Caco-2 (cell line): Measurements from ENCODE around the gene PAQR7. TPM values are rescaled to one million over a fixed set of nuclear protein-coding genes. Genes with fewer than 3 reads are reported as not detected.
A peak's percentile ranks its signal among the peaks of the same experiment; 100 is the strongest.

Source experiments
- BruUV-seq: library from RNA; stranded (reverse); fragments of 400-500 nt; replicated peaks from 2 replicates; lab custom pipeline; 2021; lab: Mats Ljungman, UMichigan
- CTCF ChIA-PET: fragments of 300-600 bp; sonication (Branson Sonifier 250); formaldehyde crosslinking; loops from one replicate; lab custom pipeline; 2022; ENCODE audit warnings: antibody characterized with exemption; lab: Charles Lee
- POLR2A ChIA-PET: fragments of 300-600 bp; sonication (Branson Sonifier 250); formaldehyde crosslinking; loops from one replicate; lab custom pipeline; 2022; ENCODE audit warnings: antibody characterized with exemption; lab: Charles Lee
- DNase-seq, 2 experiments: peaks; one replicate each; pipeline versions ENCODE4 v3.0.0 to v3.0.0-alpha.2; 2020 to 2022
- H3K27me3 ChIP-seq: replicated peaks from 2 replicates; pipeline ENCODE4 v1.6.0; 2011; ENCODE audit warnings: low read length; ENCODE audit not compliant: control insufficient read depth, insufficient read depth
- H3K36me3 ChIP-seq: 2 replicates; pipeline ENCODE4 v1.5.1; 2011; ENCODE audit warnings: low read length; ENCODE audit not compliant: control insufficient read depth, insufficient read depth
- H3K4me1 ChIP-seq: fragments of 250-450 bp; sonication (Bioruptor Pico); 2 replicates; pipeline ENCODE4 v1.5.1; 2020; ENCODE audit warnings: mild to moderate bottlenecking
- H3K4me3 ChIP-seq: 2 replicates; pipeline ENCODE4 v1.5.1; 2011; ENCODE audit warnings: low read depth, mild to moderate bottlenecking, control low read depth, low read length
- H3K9me3 ChIP-seq: fragments of 250-450 bp; sonication (Bioruptor Pico); 2 replicates; pipeline ENCODE4 v1.5.1; 2020; ENCODE audit warnings: mild to moderate bottlenecking, moderate library complexity
- H3K27ac Mint-ChIP-seq: one replicate; pipeline ENCODE4 v1.8.0; 2022; ENCODE audit warnings: mixed read lengths; ENCODE audit not compliant: unreplicated experiment
- H3K27me3 Mint-ChIP-seq: one replicate; pipeline ENCODE4 v1.8.0; 2022; ENCODE audit warnings: mixed read lengths; ENCODE audit not compliant: insufficient read depth, unreplicated experiment
- H3K36me3 Mint-ChIP-seq: one replicate; pipeline ENCODE4 v1.8.0; 2022; ENCODE audit warnings: mild to moderate bottlenecking, mixed read lengths; ENCODE audit not compliant: insufficient read depth, unreplicated experiment
- H3K4me1 Mint-ChIP-seq: one replicate; pipeline ENCODE4 v1.8.0; 2022; ENCODE audit warnings: low read depth, mixed read lengths; ENCODE audit not compliant: unreplicated experiment
- H3K4me3 Mint-ChIP-seq: one replicate; pipeline ENCODE4 v1.8.0; 2022; ENCODE audit warnings: mild to moderate bottlenecking, moderate library complexity, mixed read lengths; ENCODE audit not compliant: unreplicated experiment
- H3K9me3 Mint-ChIP-seq: one replicate; pipeline ENCODE4 v1.8.0; 2022; ENCODE audit warnings: mixed read lengths; ENCODE audit not compliant: unreplicated experiment
- intact Hi-C: fragments of 100-400 bp; cut with micrococcal nuclease; formaldehyde crosslinking; loops from one replicate; pipeline ENCODE4 v1.10.0; 2022; ENCODE audit not compliant: unreplicated experiment
- total RNA-seq: library from RNA; stranded (reverse); gene quantifications from 2 replicates; pipeline ENCODE4 v1.2.3, GENCODE V29; 2022
- TF ChIP-seq, protein P1 (sequence below), 2 experiments: fragments of 200-600 bp in 1 of 2; IDR thresholded peaks; 1 replicate in 1 of 2; 2 replicates in 1 of 2; pipeline versions ENCODE4 v1.5.1 to v1.8.0; 2011 to 2022; ENCODE audit warnings: antibody characterized with exemption in 1 of 2, control low read depth in 1 of 2, inconsistent platforms in 1 of 2, low read depth in 1 of 2, low read length in 1 of 2, mild to moderate bottlenecking in 1 of 2, moderate library complexity in 1 of 2; ENCODE audit not compliant: insufficient read depth in 1 of 2, severe bottlenecking in 1 of 2, unreplicated experiment in 1 of 2

Gene PAQR7
- total RNA-seq, 1 experiment from 2014 or later = 22.3 TPM

DNA sequence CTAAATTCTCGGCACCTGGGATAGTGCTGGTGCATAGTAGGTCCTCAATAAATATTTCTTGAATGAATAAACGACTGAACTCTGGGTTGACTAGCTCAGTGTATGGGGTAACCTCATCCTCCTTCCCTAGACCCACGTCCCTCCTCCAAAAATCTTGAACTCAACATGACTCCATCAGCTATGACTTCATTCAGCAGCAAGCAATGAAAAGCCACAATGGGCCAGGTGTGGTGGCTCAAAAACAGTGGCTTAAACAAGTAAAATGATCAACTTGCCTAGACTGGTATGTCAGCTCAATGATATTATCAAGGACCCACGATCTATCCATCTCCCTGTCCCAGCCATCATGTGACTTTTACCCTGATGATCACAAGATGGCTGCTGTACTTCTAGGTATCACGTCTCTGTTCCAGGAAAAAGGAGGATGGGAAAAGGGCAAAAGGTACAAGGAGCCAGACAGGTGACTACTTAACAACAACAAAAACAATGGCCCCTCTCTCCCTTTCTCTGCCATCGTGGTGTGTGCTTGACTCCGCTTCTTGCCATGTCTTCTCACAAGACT is 13.0 kb upstream of the PAQR7 start:
- peaks cover 2% of the 10 kb centered on the region; the same call in 1 of the 2 replicates for H3K36me3 ChIP-seq
- no peak overlapping the region for H3K4me3 ChIP-seq
- peaks cover 33% of the 10 kb centered on the region for H3K36me3 Mint-ChIP-seq
- ChIA-PET POLR2A (no interaction called here), CTCF (no interaction called here)
- H3K9me3 Mint-ChIP-seq = no peaks in the 10 kb centered on the region
- H3K4me1 Mint-ChIP-seq = peaks cover 29% of the 10 kb centered on the region
- H3K4me3 Mint-ChIP-seq = no peak overlapping the region
- H3K27ac Mint-ChIP-seq = peak overlapping the region; percentile 80
- no peak for DNase-seq
- H3K4me1 ChIP-seq = peaks cover 53% of the 10 kb centered on the region
- TF ChIP-seq, protein P1, sequence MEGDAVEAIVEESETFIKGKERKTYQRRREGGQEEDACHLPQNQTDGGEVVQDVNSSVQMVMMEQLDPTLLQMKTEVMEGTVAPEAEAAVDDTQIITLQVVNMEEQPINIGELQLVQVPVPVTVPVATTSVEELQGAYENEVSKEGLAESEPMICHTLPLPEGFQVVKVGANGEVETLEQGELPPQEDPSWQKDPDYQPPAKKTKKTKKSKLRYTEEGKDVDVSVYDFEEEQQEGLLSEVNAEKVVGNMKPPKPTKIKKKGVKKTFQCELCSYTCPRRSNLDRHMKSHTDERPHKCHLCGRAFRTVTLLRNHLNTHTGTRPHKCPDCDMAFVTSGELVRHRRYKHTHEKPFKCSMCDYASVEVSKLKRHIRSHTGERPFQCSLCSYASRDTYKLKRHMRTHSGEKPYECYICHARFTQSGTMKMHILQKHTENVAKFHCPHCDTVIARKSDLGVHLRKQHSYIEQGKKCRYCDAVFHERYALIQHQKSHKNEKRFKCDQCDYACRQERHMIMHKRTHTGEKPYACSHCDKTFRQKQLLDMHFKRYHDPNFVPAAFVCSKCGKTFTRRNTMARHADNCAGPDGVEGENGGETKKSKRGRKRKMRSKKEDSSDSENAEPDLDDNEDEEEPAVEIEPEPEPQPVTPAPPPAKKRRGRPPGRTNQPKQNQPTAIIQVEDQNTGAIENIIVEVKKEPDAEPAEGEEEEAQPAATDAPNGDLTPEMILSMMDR (IDR thresholded peaks at IDR 0.05; ENCODE audit: insufficient read depth in 1 of 2, low read depth in 1 of 2, low read length in 1 of 2, severe bottlenecking in 1 of 2, unreplicated experiment in 1 of 2) = no peak
- intact Hi-C loops = loop anchor here (2.0 kb wide), 1 partner anchor 70 kb away; the partner anchor contains the start of gene MTFR1L
- BruUV-seq = no TSS peak
- no peaks in the 10 kb centered on the region for H3K27me3 ChIP-seq
- H3K9me3 ChIP-seq = no peaks in the 10 kb centered on the region
- no peaks in the 10 kb centered on the region for H3K27me3 Mint-ChIP-seq

DNA sequence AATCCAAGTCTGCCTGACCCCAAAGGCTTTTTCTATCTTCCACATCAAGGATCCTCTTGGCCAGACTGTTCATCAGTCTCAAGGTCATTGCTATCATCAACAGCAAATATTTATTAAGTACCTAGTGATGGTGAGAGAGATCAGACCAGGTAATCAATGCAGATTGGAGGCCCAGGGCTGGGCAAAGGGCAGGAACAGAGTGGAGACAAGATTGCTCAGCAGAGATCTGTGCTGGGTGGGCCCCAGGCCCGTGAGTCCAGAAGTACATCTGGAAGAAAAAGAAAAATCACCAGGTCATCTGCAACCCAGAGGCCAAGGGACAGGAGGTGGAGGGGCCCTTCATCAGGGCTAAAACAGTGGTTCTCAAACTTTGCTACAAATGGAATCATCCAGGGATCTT is 10.1 kb upstream of the PAQR7 start:
- no peaks in the 10 kb centered on the region for H3K9me3 ChIP-seq
- no peaks in the 10 kb centered on the region for H3K27me3 ChIP-seq
- H3K4me3 ChIP-seq = no peak overlapping the region
- ChIA-PET CTCF (no interaction called here), POLR2A (no interaction called here)
- TF ChIP-seq, protein P1 (IDR thresholded peaks at IDR 0.05; ENCODE audit: insufficient read depth in 1 of 2, low read depth in 1 of 2, low read length in 1 of 2, severe bottlenecking in 1 of 2, unreplicated experiment in 1 of 2) = no peak
- peaks cover 26% of the 10 kb centered on the region for H3K36me3 Mint-ChIP-seq
- H3K4me1 ChIP-seq = peaks cover 27% of the 10 kb centered on the region
- H3K27me3 Mint-ChIP-seq = no peaks in the 10 kb centered on the region
- no peak overlapping the region for H3K4me3 Mint-ChIP-seq
- DNase-seq = no peak
- no peaks in the 10 kb centered on the region; the same call in 1 of the 2 replicates for H3K36me3 ChIP-seq
- H3K9me3 Mint-ChIP-seq = no peaks in the 10 kb centered on the region
- peaks cover 28% of the 10 kb centered on the region for H3K4me1 Mint-ChIP-seq
- peak overlapping the region; percentile 19 for H3K27ac Mint-ChIP-seq
- no TSS peak for BruUV-seq
- intact Hi-C loops = no loop called here

DNA sequence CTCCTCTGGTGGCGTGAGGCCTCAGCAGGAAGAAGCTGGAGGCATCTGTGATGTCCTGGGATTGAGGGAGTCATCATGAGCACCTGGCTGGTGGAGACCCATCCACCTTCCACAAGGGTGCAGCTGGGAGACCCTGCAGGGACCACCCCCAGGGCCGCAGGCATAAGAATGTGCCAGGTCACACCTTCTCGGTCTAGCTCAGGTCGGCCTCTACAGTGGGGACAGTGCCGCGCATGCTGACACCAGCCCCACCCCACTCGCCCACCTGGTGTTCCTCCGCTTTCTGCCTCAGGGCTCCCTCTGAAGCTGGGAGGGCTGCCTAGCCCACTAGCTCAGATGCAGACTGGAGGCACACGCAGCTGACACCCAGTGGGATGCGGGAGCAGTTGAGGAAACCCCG is 5.8 kb upstream of the PAQR7 start:
- no peak for DNase-seq
- no TSS peak for BruUV-seq
- Mint-ChIP-seq H3K27me3 (no peaks in the 10 kb centered on the region), H3K4me1 (peaks cover 32% of the 10 kb centered on the region), H3K9me3 (no peaks in the 10 kb centered on the region), H3K4me3 (no peak overlapping the region), H3K27ac (no peak overlapping the region), H3K36me3 (peaks cover 6% of the 10 kb centered on the region)
- CTCF ChIA-PET = no interaction called here
- intact Hi-C loops = no loop called here
- H3K4me3 ChIP-seq = no peak overlapping the region
- no peaks in the 10 kb centered on the region for H3K27me3 ChIP-seq
- H3K4me1 ChIP-seq = peaks cover 39% of the 10 kb centered on the region
- POLR2A ChIA-PET = no interaction called here
- no peaks in the 10 kb centered on the region for H3K36me3 ChIP-seq
- H3K9me3 ChIP-seq = no peaks in the 10 kb centered on the region
- TF ChIP-seq, protein P1 (IDR thresholded peaks at IDR 0.05; ENCODE audit: insufficient read depth in 1 of 2, low read depth in 1 of 2, low read length in 1 of 2, severe bottlenecking in 1 of 2, unreplicated experiment in 1 of 2) = no peak
